GM12873 (cell line): ENCODE data around the gene RAB11B.

Experiments used
- CTCF ChIP-seq: IDR thresholded peaks from 2 replicates; pipeline ENCODE4 v1.5.1; 2012; ENCODE audit warnings: low read depth, mild to moderate bottlenecking, moderate library complexity, low read length, control low read depth; ENCODE audit not compliant: insufficient read depth; ENCODE audit errors: missing control alignments

RAB11B gene

GRCh38 chr19:8389891-8390616 lies at the start of gene RAB11B:
TSS of gene RAB11B (plus strand) at chr19:8390360. CDS start at chr19:8390417, 57 bp downstream.
- TF ChIP-seq CTCF: no peak

- TF ChIP-seq CTCF: no peak
Observed at GRCh38 chr19:8342316-8342683, 47.9 kb upstream of the RAB11B start.

- no peak for TF ChIP-seq CTCF
Observed at GRCh38 chr19:8342684-8343482, 47.3 kb upstream of the RAB11B start, which contains the start of gene KANK3. TSS of gene KANK3 (minus strand) at chr19:8343262. CDS start at chr19:8337828, 5,434 bp downstream.

GRCh38 chr19:8343483-8343844 lies 46.7 kb upstream of the RAB11B start:
- no peak for TF ChIP-seq CTCF

- TF ChIP-seq CTCF: no peak
Observed at GRCh38 chr19:8352134-8352827, 37.9 kb upstream of the RAB11B start.

- no peak for TF ChIP-seq CTCF
Observed at GRCh38 chr19:8355631-8356402, 34.3 kb upstream of the RAB11B start.
